Hepatocyte (in vitro differentiated cells): ENCODE results near the gene RCCD1. TPM values are rescaled to one million over a fixed set of nuclear protein-coding genes. Genes with fewer than 3 reads are reported as not detected.

ENCODE experiments used
- DNase-seq: peaks from one replicate; pipeline ENCODE4 v3.0.0-alpha.2; 2016; ENCODE audit warnings: low spot score
- H2AFZ ChIP-seq: fragments of 200-600 bp; sonication (generic); 2 replicates; pipeline ENCODE4 v1.6.0; 2016; ENCODE audit warnings: antibody characterized with exemption, mild to moderate bottlenecking
- H3K27ac ChIP-seq: fragments of 200-600 bp; sonication (generic); 2 replicates; pipeline ENCODE4 v1.5.1; 2016; ENCODE audit warnings: mild to moderate bottlenecking
- H3K27me3 ChIP-seq: fragments of 200-600 bp; sonication (generic); 2 replicates; pipeline ENCODE4 v1.6.1; 2016
- H3K36me3 ChIP-seq: fragments of 200-600 bp; sonication (generic); replicated peaks from 2 replicates; pipeline ENCODE4 v1.5.1; 2016; ENCODE audit warnings: low read depth; ENCODE audit not compliant: insufficient read depth
- H3K4me1 ChIP-seq: fragments of 200-600 bp; sonication (generic); 2 replicates; pipeline ENCODE4 v1.5.1; 2016; ENCODE audit warnings: mild to moderate bottlenecking, moderate library complexity; ENCODE audit not compliant: insufficient read depth
- H3K4me2 ChIP-seq: fragments of 200-600 bp; sonication (generic); 2 replicates; pipeline ENCODE4 v1.6.0; 2016
- H3K4me3 ChIP-seq: fragments of 200-600 bp; sonication (generic); 2 replicates; pipeline ENCODE4 v1.5.1; 2016; ENCODE audit warnings: mild to moderate bottlenecking
- H3K79me2 ChIP-seq: fragments of 200-600 bp; sonication (generic); 2 replicates; pipeline ENCODE4 v1.6.0; 2017; ENCODE audit warnings: mild to moderate bottlenecking
- H3K9me2 ChIP-seq: fragments of 200-600 bp; sonication (generic); replicated peaks from 2 replicates; pipeline ENCODE4 v1.6.0; 2017; ENCODE audit warnings: mild to moderate bottlenecking; ENCODE audit not compliant: insufficient read depth
- H3K9me3 ChIP-seq: fragments of 200-600 bp; sonication (generic); 2 replicates; pipeline ENCODE4 v1.5.1; 2016; ENCODE audit warnings: low read depth, mild to moderate bottlenecking
- H4K20me1 ChIP-seq: fragments of 200-600 bp; sonication (generic); 2 replicates; pipeline ENCODE4 v1.6.0; 2016; ENCODE audit warnings: mild to moderate bottlenecking; ENCODE audit not compliant: insufficient read depth, poor library complexity, severe bottlenecking
- EZH2 ChIP-seq: fragments of 200-600 bp; sonication (generic); IDR thresholded peaks from 2 replicates; pipeline ENCODE4 v1.6.1; 2016; ENCODE audit warnings: antibody characterized with exemption, mild to moderate bottlenecking, borderline replicate concordance
- EZH2phosphoT487 ChIP-seq: fragments of 200-600 bp; sonication (generic); IDR thresholded peaks from one replicate; pipeline ENCODE4 v1.6.1; 2018; ENCODE audit warnings: antibody characterized with exemption, mild to moderate bottlenecking, low read depth, moderate library complexity; ENCODE audit not compliant: unreplicated experiment, severe bottlenecking
- WGBS: methylation state at CpG from one replicate; pipeline ENCODE4 v1.1.6; 2016; ENCODE audit warnings: low lambda C conversion rate; ENCODE audit errors: missing lambda C conversion rate; 5-methylcytosine and 5-hydroxymethylcytosine counted together
- polyA plus RNA-seq: library from polyadenylated mRNA; unstranded; fragments of >200 nt; fragmentation: Nextera tagmentation; extraction: Ambion mirVana; gene quantifications from 2 replicates; pipeline ENCODE4 v1.2.1, GENCODE V29; 2016
- total RNA-seq: library from RNA; depleted of rRNA; stranded (reverse); fragments of >200 nt; gene quantifications from 2 replicates; pipeline ENCODE4 v1.2.3, GENCODE V29; 2014
- TF ChIP-seq, protein P1 (sequence below): fragments of 200-600 bp; sonication (generic); IDR thresholded peaks from 2 replicates; pipeline ENCODE4 v1.5.1; 2016; ENCODE audit warnings: antibody characterized with exemption, mild to moderate bottlenecking; ENCODE audit not compliant: poor library complexity

Gene RCCD1, protein sequence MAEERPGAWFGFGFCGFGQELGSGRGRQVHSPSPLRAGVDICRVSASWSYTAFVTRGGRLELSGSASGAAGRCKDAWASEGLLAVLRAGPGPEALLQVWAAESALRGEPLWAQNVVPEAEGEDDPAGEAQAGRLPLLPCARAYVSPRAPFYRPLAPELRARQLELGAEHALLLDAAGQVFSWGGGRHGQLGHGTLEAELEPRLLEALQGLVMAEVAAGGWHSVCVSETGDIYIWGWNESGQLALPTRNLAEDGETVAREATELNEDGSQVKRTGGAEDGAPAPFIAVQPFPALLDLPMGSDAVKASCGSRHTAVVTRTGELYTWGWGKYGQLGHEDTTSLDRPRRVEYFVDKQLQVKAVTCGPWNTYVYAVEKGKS
- total RNA-seq (5.3 and 9.5 TPM in 2 replicates), polyA plus RNA-seq (9.4 and 11.2 TPM in 2 replicates)

DNA sequence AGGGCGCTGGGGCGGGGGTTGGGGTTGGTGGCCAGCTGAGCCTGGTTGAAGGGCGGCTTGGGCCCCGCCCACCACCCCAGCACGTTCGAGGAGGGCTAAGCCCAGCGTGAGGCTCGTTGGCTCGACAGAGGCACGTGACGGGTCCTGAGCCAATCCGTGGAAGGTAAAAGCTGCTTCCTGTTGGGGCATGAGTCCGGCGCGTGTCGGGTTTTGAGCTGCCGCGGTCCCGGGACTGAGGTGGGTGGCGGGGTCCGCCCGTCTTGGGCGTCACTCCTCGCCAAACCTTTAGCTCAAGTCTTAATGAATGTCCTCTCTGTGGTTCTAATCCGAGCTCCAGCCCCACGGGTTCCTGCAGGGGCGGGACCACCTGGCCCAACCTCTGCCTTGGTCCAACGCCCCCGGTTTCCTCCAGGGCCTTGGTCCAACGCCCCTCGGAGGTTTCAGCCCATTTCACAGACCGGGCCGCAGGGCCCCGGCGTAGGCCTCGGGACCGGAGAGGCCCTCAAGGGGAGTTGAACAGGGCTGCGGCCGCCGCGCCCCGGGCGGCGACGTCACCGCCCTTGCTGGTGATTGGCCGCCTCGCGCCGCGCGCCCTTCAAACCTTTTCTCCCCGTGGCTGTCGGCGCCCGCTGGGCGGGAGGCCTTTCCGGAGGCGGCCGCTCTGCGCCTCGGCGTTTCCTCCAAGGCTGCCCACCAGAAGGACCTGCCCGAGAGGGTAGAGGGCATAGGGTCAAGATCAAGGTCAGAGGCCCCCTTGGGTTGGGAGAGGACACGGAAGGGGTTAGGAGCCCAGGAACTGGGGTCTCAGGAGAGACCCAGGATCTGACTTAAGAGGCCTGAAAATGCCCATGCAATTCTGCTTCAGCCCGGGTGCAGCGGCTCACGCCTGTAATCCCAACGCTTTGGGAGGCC, at the start of gene RCCD1:
RCCD1 (plus strand) TSS at position 173 of the 912 bp plus-strand sequence. CDS start 1,851 bp downstream, outside the sequence.
- Histone ChIP-seq H3K36me3 (no peaks in the 10 kb centered on the region), H2AFZ (peak within 1 kb of the TSS; percentile 98), H3K9me3 (no peaks in the 10 kb centered on the region), H3K27me3 (no peaks in the 10 kb centered on the region), H3K27ac (peak within 1 kb of the TSS; percentile 93), H3K4me3 (peak within 1 kb of the TSS; percentile 57), H3K4me2 (peak within 1 kb of the TSS; percentile 98), H3K79me2 (peaks cover 3% of the 10 kb centered on the region), H3K9me2 (no peaks in the 10 kb centered on the region), H3K4me1 (peaks cover 17% of the 10 kb centered on the region), H4K20me1 (no peaks in the 10 kb centered on the region)
- peak; percentile 97 for DNase-seq
- WGBS = 2% methylated on average over 60 of the region's 69 CpGs
- TF ChIP-seq EZH2 (no peak), EZH2phosphoT487 (no peak)
- TF ChIP-seq, protein P1, sequence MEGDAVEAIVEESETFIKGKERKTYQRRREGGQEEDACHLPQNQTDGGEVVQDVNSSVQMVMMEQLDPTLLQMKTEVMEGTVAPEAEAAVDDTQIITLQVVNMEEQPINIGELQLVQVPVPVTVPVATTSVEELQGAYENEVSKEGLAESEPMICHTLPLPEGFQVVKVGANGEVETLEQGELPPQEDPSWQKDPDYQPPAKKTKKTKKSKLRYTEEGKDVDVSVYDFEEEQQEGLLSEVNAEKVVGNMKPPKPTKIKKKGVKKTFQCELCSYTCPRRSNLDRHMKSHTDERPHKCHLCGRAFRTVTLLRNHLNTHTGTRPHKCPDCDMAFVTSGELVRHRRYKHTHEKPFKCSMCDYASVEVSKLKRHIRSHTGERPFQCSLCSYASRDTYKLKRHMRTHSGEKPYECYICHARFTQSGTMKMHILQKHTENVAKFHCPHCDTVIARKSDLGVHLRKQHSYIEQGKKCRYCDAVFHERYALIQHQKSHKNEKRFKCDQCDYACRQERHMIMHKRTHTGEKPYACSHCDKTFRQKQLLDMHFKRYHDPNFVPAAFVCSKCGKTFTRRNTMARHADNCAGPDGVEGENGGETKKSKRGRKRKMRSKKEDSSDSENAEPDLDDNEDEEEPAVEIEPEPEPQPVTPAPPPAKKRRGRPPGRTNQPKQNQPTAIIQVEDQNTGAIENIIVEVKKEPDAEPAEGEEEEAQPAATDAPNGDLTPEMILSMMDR = no peak

DNA sequence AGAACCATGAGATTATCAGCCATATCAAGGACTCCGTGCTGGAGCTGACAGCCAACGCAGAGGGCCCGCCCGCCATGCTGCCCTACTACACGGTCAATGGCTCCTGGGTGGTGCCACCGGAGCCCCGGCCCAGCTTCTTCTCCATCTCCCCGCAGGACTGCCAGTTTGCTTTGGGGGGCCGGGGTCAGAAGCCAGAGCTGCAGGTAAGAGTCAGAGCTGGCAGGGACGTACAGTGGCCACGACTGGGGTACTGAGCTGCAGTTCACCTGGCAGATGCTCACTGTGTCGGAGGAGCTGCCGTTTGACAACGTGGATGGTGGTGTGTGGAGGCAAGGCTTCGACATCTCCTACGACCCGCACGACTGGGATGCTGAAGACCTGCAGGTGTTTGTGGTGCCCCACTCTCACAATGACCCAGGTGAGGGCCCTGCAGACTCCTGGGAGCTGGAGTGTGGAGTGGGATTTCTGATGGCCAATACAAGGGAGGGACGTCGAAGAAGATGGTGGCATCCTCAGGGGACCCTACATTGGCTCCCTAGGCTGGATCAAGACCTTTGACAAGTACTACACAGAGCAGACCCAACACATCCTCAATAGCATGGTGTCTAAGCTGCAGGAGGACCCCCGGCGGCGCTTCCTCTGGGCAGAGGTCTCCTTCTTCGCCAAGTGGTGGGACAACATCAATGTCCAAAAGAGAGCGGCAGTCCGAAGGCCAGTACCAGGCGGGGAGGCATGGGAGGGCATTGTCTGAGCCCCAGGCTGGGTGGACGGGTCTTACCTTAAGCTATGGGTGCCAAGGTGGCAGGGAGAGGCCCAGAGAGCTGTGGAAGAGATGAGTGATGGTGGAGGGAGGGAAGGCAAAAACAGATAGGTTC, 49.1 kb upstream of the RCCD1 start:
- no peak for DNase-seq
- H3K79me2 ChIP-seq = peaks cover 3% of the 10 kb centered on the region
- H3K9me3 ChIP-seq = no peaks in the 10 kb centered on the region
- H3K4me2 ChIP-seq = no peak overlapping the region
- H3K36me3 ChIP-seq = no peaks in the 10 kb centered on the region
- H4K20me1 ChIP-seq = no peaks in the 10 kb centered on the region
- H3K27me3 ChIP-seq = no peaks in the 10 kb centered on the region
- TF ChIP-seq EZH2phosphoT487 = no peak
- TF ChIP-seq, protein P1 = no peak
- no peak for TF ChIP-seq EZH2
- H3K4me1 ChIP-seq = peaks cover 13% of the 10 kb centered on the region
- no peak overlapping the region for H2AFZ ChIP-seq
- H3K9me2 ChIP-seq = no peaks in the 10 kb centered on the region
- 98% methylated on average over 28 of the region's 28 CpGs for WGBS
- H3K4me3 ChIP-seq = no peak overlapping the region
- H3K27ac ChIP-seq = no peak overlapping the region

DNA sequence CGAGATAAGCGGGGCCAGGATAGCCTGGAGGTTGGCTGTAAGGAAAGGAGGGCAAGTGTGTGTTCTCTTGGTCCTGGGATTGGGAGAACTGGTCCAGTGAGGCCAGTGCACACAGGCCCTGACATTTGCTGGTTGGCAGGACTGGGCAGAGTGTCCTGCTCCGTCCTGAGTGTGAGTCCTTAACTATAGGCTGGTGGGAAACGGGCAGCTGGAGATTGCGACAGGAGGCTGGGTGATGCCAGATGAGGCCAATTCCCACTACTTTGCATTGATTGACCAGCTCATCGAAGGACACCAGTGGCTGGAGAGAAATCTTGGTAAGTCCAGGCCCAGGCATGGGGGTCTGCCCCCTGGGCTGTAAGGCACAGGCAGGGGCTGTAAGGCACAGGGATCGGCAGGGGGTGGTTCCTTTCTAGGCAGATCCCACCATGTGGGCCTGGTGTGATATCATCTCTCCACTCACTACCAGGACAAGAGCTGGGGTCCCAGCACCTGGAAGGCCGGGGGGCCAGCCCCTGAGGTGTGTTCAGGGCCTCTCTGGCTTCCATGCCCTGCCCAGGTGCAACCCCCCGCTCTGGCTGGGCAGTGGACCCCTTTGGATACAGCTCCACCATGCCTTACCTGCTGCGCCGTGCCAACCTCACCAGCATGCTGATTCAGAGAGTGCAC, 48.4 kb upstream of the RCCD1 start:
- H3K9me3 ChIP-seq = no peaks in the 10 kb centered on the region
- H3K36me3 ChIP-seq = no peaks in the 10 kb centered on the region
- no peak overlapping the region for H2AFZ ChIP-seq
- TF ChIP-seq, protein P1 = no peak
- TF ChIP-seq EZH2 = no peak
- no peak for TF ChIP-seq EZH2phosphoT487
- no peaks in the 10 kb centered on the region for H3K9me2 ChIP-seq
- H3K4me3 ChIP-seq = no peak overlapping the region
- no peak for DNase-seq
- peaks cover 13% of the 10 kb centered on the region for H3K4me1 ChIP-seq
- no peaks in the 10 kb centered on the region for H3K27me3 ChIP-seq
- H3K27ac ChIP-seq = no peak overlapping the region
- WGBS = 98% methylated on average over 11 of the region's 11 CpGs
- no peak overlapping the region for H3K4me2 ChIP-seq
- H3K79me2 ChIP-seq = peaks cover 3% of the 10 kb centered on the region
- no peaks in the 10 kb centered on the region for H4K20me1 ChIP-seq
